GM18508 (cell line): ENCODE results near the gene SLC7A14.

Source experiments
- ATAC-seq: cut with Tn5 transposase; IDR thresholded peaks from one replicate; pipeline ENCODE4 v1.9.1; 2021; ENCODE audit warnings: moderate number of reproducible peaks; ENCODE audit not compliant: insufficient read depth, unreplicated experiment

SLC7A14 gene

GRCh38 chr3:170542704-170543103 lies 43.2 kb downstream of the SLC7A14 start:
- no peak for ATAC-seq

GRCh38 chr3:170539897-170540296 lies 46.0 kb downstream of the SLC7A14 start:
- no peak for ATAC-seq

GRCh38 chr3:170536712-170537111 lies 49.2 kb downstream of the SLC7A14 start:
- no peak for ATAC-seq

- no peak for ATAC-seq
These were observed 51.6 kb downstream of the SLC7A14 start for GRCh38 chr3:170534227-170534626.

GRCh38 chr3:170532573-170532972 lies 53.3 kb downstream of the SLC7A14 start:
- no peak for ATAC-seq

GRCh38 chr3:170531657-170532335 lies 54.1 kb downstream of the SLC7A14 start:
- ATAC-seq = no peak

GRCh38 chr3:170531054-170531453 lies 54.8 kb downstream of the SLC7A14 start:
- ATAC-seq = no peak

GRCh38 chr3:170529912-170530311 lies 56.0 kb downstream of the SLC7A14 start:
- no peak for ATAC-seq

GRCh38 chr3:170529346-170529745 lies 56.5 kb downstream of the SLC7A14 start:
- ATAC-seq = no peak

GRCh38 chr3:170528726-170529125 lies 57.1 kb downstream of the SLC7A14 start:
- no peak for ATAC-seq

GRCh38 chr3:170524073-170524472 lies 61.8 kb downstream of the SLC7A14 start:
- no peak for ATAC-seq

GRCh38 chr3:170523248-170523647 lies 62.6 kb downstream of the SLC7A14 start:
- no peak for ATAC-seq

GRCh38 chr3:170522201-170522600 lies 63.7 kb downstream of the SLC7A14 start:
- ATAC-seq = no peak

GRCh38 chr3:170520996-170521395 lies 64.9 kb downstream of the SLC7A14 start:
- ATAC-seq = no peak

GRCh38 chr3:170517242-170517945 lies 68.5 kb downstream of the SLC7A14 start:
- ATAC-seq = no peak

GRCh38 chr3:170513642-170514041 lies 72.2 kb downstream of the SLC7A14 start:
- no peak for ATAC-seq

- ATAC-seq = no peak
These were observed 74.5 kb downstream of the SLC7A14 start for GRCh38 chr3:170511371-170511770.

GRCh38 chr3:170508839-170509238 lies 77.0 kb downstream of the SLC7A14 start:
- no peak for ATAC-seq

GRCh38 chr3:170508291-170508690 lies 77.6 kb downstream of the SLC7A14 start:
- no peak for ATAC-seq

- no peak for ATAC-seq
These were observed 78.8 kb downstream of the SLC7A14 start for GRCh38 chr3:170507063-170507462.

- ATAC-seq = no peak
These were observed 79.3 kb downstream of the SLC7A14 start for GRCh38 chr3:170506556-170506955.

- ATAC-seq = no peak
These were observed 83.6 kb downstream of the SLC7A14 start for GRCh38 chr3:170502297-170502696.
